AG04449 (cell line): ENCODE data around the gene TTLL11.
"Not testable (repeated sequence)": the region's sequence is repeated elsewhere in the genome, so short reads cannot be mapped to it uniquely, and the experiment has no call there.

Experiments used
- CTCF ChIA-PET: fragments of 350-600 bp; formaldehyde crosslinking; extraction: SDS; loops from one replicate; lab custom pipeline; 2021; ENCODE audit warnings: antibody characterized with exemption; lab: Yijun Ruan, JAX
- POLR2A ChIA-PET: fragments of 400-600, 350-600 bp; formaldehyde crosslinking; extraction: SDS; loops from one replicate; lab custom pipeline; 2020; ENCODE audit warnings: antibody characterized with exemption, inconsistent platforms; lab: Yijun Ruan, JAX
- DNase-seq: peaks from one replicate; pipeline ENCODE4 v3.0.0-alpha.2; 2010; ENCODE audit warnings: low read depth, low spot score
- H3K4me3 ChIP-seq: 2 replicates; pipeline ENCODE4 v1.5.1; 2011; ENCODE audit warnings: low read depth, mild to moderate bottlenecking, control low read depth, low read length
- TF ChIP-seq, protein P1 (sequence below): IDR thresholded peaks from one replicate; pipeline ENCODE4 v1.5.1; 2011; ENCODE audit warnings: mild to moderate bottlenecking, moderate library complexity, low read length, control low read depth, inconsistent platforms; ENCODE audit not compliant: insufficient read depth; ENCODE audit errors: missing control alignments

The TTLL11 gene

DNA sequence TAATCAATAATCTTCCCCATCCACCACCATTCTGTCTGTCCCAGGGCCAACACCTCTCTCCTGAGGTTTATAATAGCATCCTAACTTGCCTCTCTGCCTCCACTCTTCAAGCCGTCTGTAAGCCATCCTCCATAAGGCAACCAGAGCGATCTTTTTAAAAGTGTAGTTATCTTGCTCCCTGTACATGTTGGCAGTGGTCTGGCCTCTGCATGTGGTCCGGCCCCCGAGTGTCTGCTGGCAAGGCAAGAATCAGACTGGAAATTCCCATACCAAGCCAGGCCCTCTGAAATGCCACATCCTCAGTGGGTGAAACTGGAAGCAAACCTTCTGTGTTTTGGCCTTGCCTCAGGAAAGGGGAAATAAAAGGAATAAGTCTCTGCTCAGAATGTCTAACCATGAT lies 17.0 kb downstream of the TTLL11 start:
- CTCF ChIA-PET: interaction anchor here (1.5 kb wide), 1 partner anchor 10 kb away, joined by 3 read pairs; no protein-coding TSS in a partner anchor
- TF ChIP-seq, protein P1, sequence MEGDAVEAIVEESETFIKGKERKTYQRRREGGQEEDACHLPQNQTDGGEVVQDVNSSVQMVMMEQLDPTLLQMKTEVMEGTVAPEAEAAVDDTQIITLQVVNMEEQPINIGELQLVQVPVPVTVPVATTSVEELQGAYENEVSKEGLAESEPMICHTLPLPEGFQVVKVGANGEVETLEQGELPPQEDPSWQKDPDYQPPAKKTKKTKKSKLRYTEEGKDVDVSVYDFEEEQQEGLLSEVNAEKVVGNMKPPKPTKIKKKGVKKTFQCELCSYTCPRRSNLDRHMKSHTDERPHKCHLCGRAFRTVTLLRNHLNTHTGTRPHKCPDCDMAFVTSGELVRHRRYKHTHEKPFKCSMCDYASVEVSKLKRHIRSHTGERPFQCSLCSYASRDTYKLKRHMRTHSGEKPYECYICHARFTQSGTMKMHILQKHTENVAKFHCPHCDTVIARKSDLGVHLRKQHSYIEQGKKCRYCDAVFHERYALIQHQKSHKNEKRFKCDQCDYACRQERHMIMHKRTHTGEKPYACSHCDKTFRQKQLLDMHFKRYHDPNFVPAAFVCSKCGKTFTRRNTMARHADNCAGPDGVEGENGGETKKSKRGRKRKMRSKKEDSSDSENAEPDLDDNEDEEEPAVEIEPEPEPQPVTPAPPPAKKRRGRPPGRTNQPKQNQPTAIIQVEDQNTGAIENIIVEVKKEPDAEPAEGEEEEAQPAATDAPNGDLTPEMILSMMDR: no peak
- DNase-seq: no peak
- H3K4me3 ChIP-seq: no peak overlapping the region
- POLR2A ChIA-PET: no interaction called here

DNA sequence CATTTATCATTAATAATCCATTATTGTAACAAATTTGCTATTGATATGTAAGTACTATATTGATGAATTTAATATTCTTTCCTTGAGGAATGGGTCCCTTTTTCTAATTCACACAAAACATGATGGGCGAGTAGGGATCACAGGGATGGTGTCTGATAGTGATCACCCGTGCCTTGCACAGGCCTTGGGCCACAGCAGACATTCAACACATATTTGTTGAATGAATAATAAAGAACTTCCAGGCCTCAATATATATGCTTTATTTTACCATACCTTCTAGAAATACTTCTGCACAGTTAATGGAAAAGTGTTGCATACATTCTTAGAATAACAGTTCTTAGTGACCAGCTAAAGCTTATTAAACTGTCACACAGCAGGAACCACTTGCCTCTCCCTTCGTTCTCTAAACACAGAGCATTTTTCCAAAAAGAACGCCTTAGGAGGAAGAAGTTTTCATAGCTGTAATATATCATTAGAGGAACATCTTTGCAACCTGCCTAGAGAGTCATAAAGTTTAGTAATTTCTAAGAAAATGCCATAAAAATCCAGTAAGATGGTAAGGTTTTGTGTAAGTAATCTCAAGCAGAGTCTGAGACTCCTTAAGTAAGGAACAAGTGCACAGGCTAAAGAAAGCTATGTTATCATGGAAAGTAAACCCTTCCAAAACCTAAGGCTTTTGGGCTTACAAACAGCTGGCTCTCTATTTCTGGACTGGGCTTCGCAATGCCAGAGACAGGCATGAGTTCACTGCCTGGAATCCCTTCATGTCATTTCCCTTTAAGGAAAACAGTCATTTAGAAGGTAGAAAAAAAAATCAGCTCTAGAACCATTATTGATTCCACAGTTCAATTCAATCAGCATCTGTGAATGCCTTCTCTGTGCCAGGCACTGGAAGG lies 17.7 kb downstream of the TTLL11 start:
- H3K4me3 ChIP-seq: no peak overlapping the region
- TF ChIP-seq, protein P1: no peak
- no peak for DNase-seq
- ChIA-PET CTCF (interaction anchor here (0.9 to 1.5 kb wide), 4 partner anchors 9 to 529 kb away, joined by 3 to 4 read pairs (median 4); no protein-coding TSS in a partner anchor), POLR2A (no interaction called here)

DNA sequence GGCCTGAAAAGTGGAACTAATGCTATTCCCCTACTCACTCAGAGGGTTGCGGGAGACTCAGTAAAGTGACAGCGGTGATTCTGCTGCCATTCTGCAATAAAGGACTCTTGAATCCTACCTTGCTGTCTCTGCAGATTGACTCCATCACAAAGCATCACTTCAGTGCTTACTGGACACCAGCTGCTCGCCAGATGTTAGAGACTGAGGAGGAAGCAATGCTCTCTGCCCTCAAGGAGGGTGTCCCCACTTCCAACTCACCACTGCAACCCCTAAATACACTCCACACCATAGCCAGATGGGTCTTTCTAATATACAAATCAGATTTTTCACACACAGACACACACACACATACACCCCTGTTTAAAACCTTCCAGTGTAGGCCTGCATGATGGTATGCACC lies 21.4 kb downstream of the TTLL11 start:
- TF ChIP-seq, protein P1: no peak
- H3K4me3 ChIP-seq: no peak overlapping the region
- CTCF ChIA-PET: interaction anchor here (1.5 to 2.2 kb wide), 3 partner anchors 10 to 27 kb away, joined by 3 to 10 read pairs (median 6); no protein-coding TSS in a partner anchor
- POLR2A ChIA-PET: no interaction called here
- DNase-seq: no peak

DNA sequence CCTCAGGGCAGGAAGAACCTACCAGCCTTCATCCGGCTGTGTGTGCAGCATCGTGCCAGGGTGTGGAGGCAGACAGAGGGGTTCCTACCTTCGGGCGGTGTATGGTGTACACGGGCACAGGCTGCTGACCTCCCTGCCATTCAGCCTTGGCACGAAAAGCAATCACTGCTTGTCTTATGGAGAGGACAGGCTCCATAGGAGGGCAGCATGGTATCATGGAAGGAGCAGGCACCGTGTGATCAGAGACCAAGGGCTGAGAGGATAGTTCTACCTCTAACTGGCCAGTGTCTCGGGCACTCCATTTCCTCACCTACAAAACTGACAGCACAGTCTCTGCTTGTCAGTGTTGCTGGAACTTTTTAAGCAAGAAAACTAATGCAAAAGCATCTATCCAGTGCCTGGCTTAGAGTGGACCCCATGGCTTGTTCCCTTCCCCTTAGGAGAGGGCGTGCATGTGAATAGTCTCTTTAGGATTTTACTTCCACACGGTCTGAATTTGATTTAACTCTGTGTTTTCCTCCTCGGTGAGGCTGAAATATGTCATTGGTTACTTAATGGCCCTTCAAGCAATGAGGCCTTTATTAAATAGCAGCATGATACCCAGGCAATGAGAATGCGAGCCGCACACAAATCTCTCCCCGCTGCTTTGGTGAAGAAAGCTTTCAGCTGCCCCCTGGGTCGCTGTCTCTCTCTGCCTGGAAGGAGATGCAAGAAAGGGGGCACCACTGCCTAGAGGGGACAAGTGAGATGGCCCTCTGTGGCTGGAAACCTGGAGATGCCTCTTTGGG lies 22.2 kb downstream of the TTLL11 start:
- TF ChIP-seq, protein P1: no peak

DNA sequence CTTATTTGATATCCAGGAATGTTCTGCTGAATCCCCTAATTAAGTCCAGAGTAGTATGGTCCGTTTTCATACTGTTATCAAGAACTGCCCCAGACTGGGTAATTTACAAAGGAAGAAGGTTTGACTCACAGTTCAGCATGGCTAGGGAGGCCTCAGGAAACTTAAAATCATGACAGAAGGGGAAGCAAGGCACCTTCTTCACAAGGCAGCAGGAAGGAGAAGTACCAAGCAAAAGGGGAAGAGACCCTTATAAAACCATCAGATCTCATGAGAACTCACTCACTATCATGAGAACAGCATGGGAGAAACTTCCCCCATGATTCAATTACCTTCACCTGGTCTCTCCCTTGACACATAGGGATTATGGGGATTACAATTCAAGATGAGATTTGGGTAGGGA lies 26.4 kb downstream of the TTLL11 start:
- POLR2A ChIA-PET, DNase-seq, H3K4me3 ChIP-seq: not testable (repeated sequence)
- CTCF ChIA-PET: interaction anchor here (1.0 to 1.3 kb wide), 2 partner anchors 9 kb away, joined by 3 read pairs; no protein-coding TSS in a partner anchor

More for the DNA sequence above, 22.2 kb downstream of the TTLL11 start:
- no peak for DNase-seq
- no peak overlapping the region for H3K4me3 ChIP-seq
- POLR2A ChIA-PET: no interaction called here
- CTCF ChIA-PET: interaction anchor here (1.9 kb wide), 1 partner anchor 28 kb away, joined by 10 read pairs; no protein-coding TSS in a partner anchor

DNA sequence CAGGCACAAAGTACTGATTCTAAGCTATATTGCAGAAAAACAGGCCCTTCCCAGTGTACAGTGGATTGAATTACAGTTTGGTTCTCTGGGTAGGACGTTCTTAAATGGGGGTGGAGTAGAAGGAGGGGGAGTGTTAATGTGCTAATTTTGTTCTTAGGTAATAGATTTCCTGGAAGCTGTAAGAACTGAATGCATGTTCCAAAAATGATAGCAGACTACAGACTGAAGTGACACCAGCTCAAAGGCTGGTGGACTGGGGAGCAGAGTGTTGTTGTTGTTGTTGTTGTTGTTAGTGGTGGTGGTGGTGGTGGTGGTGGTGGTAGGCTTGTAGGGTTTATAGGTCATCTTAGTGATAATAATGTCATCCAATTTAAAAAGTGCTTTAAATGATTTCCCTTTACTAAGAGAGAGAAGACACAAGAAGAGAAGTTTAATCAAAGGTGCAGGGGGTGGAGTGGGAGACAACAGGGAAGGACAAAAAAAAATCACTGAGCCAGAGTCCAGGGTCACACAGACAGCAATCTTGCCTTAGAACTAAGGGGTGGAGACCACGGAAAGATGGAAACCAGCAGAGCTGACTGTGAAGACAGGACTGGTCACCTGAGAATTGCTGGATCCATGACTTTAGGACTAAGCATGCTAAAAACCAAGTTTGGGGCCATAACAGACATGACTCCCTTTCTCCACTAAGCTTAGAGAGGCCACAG lies 27.0 kb downstream of the TTLL11 start:
- POLR2A ChIA-PET: no interaction called here
- TF ChIP-seq, protein P1: no peak

More for the DNA sequence above, 27.0 kb downstream of the TTLL11 start:
- DNase-seq: no peak
- H3K4me3 ChIP-seq: no peak overlapping the region
- CTCF ChIA-PET: interaction anchor here (1.0 to 1.3 kb wide), 3 partner anchors 9 to 33 kb away, joined by 3 read pairs; no protein-coding TSS in a partner anchor
